Activated CD8-positive, alpha-beta memory T cell treated with anti-CD3 and anti-CD28 coated beads, Interleukin-2, amount 50 U/mL, for 4 hours (primary cell): Measurements from ENCODE around the gene POLRMT.
"Not testable (repeated sequence)": the region's sequence is repeated elsewhere in the genome, so short reads cannot be mapped to it uniquely, and the experiment has no call there.

ENCODE experiments used
- DNase-seq: peaks from one replicate; pipeline ENCODE4 v3.0.0-alpha.2; 2020

Gene POLRMT

GRCh38 chr19:646779-647565 lies 13.6 kb upstream of the POLRMT start:
- no peak for DNase-seq

GRCh38 chr19:645912-646778 lies 12.8 kb upstream of the POLRMT start:
- DNase-seq, result no peak

GRCh38 chr19:644789-645188 lies 11.5 kb upstream of the POLRMT start:
- DNase-seq, result no peak

- no peak for DNase-seq
Measured at GRCh38 chr19:644363-644762, 11.0 kb upstream of the POLRMT start.

GRCh38 chr19:643736-644135 lies 10.4 kb upstream of the POLRMT start:
- no peak for DNase-seq

- DNase-seq, result no peak
Measured at GRCh38 chr19:642767-643727, 9.7 kb upstream of the POLRMT start.

- no peak for DNase-seq
Measured at GRCh38 chr19:641702-642101, 8.4 kb upstream of the POLRMT start.

GRCh38 chr19:640606-641189 lies 7.4 kb upstream of the POLRMT start:
- no peak for DNase-seq

GRCh38 chr19:640161-640558 lies 6.8 kb upstream of the POLRMT start:
- no peak for DNase-seq

- DNase-seq, result peak; percentile 97
Measured at GRCh38 chr19:639253-640160, 6.2 kb upstream of the POLRMT start, which contains the start of gene FGF22. TSS of gene FGF22 (plus strand) at chr19:639879. CDS start at chr19:639926, 47 bp downstream.

GRCh38 chr19:638906-639252 lies 5.5 kb upstream of the POLRMT start:
- DNase-seq, result no peak

GRCh38 chr19:634975-635652 lies 1.8 kb upstream of the POLRMT start:
- DNase-seq, result no peak

- DNase-seq, result no peak
Measured at GRCh38 chr19:633786-634639, 676 bp upstream of the POLRMT start.

GRCh38 chr19:632579-633067 lies 714 bp downstream of the POLRMT start:
- peak; percentile 35 for DNase-seq

- no peak for DNase-seq
Measured at GRCh38 chr19:629961-630714, 3.2 kb downstream of the POLRMT start.

- not testable (repeated sequence) for DNase-seq
Measured at GRCh38 chr19:629515-629914, 3.8 kb downstream of the POLRMT start.

GRCh38 chr19:628168-628567 lies 5.2 kb downstream of the POLRMT start:
- no peak for DNase-seq

GRCh38 chr19:626566-626965 lies 6.8 kb downstream of the POLRMT start:
- not testable (repeated sequence) for DNase-seq

GRCh38 chr19:625257-625656 lies 8.1 kb downstream of the POLRMT start:
- DNase-seq, result no peak
